DMS79 treated with DMSO at 0.1 percent for 48 hours (cell line): ENCODE measurements around the gene CACNA1C.

ENCODE experiments used
- DNase-seq: peaks from one replicate; lab custom pipeline; 2025; lab: John Stamatoyannopoulos, UW

CACNA1C gene

DNA sequence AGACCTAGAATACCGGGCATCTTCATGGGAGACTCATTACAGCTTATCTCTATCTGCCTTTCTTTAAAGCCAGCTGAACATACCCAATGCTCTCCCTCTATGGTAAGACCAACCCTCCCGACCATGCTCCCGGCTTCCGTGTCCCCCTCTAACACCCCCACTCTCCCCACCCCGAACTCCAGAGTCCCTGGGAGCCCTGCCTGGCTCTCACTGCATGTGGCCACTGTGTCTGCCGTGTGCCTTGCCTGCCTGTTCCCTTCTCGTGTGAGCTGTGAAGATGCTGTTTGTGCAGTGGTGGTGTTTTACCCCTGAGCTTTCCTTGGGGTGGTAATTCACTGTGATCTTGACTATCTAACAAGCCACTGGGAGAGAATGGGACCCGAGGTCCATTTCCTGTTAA is 595.6 kb downstream of the CACNA1C start:
- DNase-seq = no peak

- DNase-seq = no peak
Observed at GRCh38 chr12:2649201-2650030, 596.6 kb downstream of the CACNA1C start.

DNA sequence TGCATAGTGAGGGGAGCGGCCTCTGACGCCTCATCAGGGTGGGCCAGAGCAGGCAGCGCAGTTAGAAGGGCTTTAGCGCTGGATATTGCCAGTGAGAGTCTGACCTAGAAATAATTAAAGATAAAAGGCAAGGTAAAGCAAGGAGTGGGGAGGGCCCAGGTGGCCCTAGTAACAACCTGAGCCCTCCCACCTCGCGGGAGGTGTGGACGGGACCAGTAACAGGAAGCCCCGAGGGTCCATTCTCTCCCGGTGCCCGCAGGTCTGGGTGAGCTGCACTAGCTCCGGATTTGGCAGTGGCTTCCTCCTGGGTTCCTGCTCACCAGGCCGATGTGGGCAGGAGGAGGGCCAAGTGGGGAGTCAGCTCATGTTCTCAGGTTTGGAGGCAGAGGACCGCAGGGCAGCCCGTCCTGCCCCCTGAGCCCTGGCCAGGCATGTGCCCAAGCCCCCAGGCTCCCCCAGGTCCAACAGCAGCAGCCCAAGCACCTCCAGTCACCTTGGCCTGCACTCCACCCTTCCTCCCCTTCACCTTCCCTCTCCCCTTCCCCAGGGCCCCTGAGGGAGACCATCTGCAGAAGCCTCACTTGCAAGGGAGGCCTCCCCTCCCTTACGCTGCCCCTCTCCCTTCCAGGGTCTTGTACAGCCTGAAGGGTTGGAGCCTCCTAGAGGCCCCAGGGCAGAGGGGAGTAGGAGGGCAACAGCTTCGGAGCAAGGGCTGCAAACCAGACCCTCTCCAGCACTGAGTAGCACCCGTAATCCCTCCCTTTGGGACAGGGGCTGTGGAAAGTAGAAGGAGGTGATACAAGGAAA is 597.7 kb downstream of the CACNA1C start:
- DNase-seq = no peak

DNA sequence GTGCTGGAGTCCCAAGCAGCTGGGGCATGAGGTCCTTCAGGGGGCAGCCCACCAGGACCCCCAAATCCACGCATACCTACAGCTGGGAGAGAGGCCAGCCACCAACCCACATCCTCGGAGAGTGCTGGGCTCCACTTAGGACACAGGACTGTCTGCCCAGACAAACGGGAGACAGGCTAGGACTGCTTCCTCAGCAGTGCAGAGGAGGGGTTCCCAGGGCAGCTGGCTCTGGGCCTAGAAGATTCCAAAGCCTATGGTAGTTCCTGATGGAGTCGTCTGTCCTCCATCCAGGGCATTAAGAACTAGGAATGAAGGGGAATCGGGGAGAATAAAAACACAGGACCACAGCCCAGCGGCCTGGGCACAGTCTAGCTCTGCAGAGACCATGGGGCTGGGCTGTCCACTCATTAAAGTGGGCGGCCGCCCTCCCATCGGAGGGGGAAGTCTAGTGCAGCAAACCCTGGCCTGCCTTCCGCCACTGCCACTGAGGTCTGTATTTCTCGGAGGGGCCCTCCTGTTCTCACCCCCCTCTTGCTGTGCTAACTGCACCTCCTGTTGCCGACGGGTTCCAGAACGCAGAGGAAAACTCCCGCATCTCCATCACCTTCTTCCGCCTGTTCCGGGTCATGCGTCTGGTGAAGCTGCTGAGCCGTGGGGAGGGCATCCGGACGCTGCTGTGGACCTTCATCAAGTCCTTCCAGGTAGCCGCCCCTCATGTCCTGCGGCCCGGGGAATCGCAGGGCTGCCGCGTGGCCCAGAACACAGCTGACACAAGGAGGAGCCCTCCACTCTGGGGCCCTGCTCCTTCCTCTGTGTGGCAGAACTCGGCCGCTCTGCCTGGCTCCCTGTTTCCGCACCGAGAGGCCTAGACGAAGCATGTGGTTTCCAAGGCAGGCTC is 598.5 kb downstream of the CACNA1C start:
- DNase-seq = no peak

- no peak for DNase-seq
Observed at GRCh38 chr12:2652011-2652400, 599.2 kb downstream of the CACNA1C start.

- DNase-seq = no peak
Observed at GRCh38 chr12:2652401-2653081, 599.8 kb downstream of the CACNA1C start.

- DNase-seq = no peak
Observed at GRCh38 chr12:2653461-2653965, 600.7 kb downstream of the CACNA1C start.

GRCh38 chr12:2654311-2654710 is 601.5 kb downstream of the CACNA1C start:
- DNase-seq = no peak

DNA sequence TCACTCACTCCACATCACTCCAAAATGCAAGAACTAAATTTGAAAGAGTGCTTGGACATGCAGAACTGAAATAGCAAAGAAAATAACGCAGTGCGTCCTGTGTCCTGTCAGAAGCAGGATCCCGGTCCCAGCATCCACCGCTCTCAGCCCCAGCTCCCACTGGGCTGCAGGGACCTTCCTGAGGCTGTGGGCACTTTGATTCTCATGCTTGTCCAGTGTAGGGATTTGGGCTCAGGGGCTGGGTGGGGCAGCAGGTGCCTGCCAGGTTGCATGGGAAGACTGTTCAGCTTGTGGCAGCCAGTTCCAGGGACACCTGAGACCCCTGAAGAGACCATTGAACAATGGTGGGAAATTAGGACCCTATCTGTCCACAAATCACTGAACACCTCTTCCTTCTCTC is 602.0 kb downstream of the CACNA1C start:
- DNase-seq = no peak

GRCh38 chr12:2662524-2662923 is 609.7 kb downstream of the CACNA1C start:
- no peak for DNase-seq

GRCh38 chr12:2664721-2665577 is 612.2 kb downstream of the CACNA1C start:
- no peak for DNase-seq

DNA sequence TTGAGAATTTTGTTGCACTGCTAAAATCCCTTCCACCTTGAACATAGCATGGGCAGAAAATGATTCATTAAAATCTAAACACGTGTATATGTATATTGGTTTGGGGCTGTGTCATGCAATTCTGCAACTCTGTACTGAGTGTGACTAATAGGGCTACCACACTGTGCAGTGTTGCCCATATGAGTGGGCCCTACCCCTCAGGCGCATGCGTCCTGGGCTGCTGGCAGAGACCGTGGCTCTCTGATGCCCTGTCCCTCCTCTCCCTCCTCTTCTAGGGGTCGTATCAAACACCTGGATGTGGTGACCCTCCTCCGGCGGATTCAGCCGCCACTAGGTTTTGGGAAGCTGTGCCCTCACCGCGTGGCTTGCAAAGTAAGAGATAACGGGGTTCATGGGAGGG is 613.6 kb downstream of the CACNA1C start:
- no peak for DNase-seq

- DNase-seq = no peak
Observed at GRCh38 chr12:2666846-2667245, 614.1 kb downstream of the CACNA1C start.

DNA sequence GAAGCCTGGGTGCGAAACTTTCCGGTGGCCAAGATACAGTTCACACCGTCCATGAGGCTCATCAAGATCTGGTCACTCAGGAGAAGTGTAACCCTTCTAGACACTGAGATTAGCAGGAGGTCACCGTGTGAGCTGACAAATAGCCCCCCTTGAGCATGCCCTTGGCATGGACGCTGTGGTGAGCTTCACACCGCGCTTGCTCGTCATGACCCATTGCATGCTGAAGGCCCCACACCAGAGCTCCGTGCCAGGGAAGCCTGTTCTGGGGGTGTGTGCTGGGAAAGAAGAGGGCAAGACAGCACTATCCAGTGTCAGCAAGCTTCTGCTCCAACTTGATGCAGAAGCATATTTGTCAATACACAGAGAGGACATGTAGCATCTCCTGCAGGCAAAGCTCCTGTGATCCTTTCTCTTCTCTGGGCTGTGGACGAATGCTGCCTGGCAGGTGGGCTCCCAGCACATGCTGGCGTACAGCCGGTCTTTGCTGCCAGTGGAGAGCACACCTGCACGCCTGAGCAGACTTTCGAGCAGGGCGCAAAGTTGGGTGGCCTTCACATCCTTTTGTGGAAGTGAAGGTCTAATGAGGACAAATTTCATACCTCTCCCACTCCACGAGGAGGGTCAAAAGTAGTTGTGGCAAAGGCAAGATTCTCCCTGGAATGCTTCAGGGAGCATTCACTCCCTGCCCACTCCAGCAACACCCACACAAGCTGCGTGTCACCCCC is 615.1 kb downstream of the CACNA1C start:
- no peak for DNase-seq

GRCh38 chr12:2668816-2669215 is 616.0 kb downstream of the CACNA1C start:
- DNase-seq = no peak

- no peak for DNase-seq
Observed at GRCh38 chr12:2669560-2669959, 616.8 kb downstream of the CACNA1C start.

DNA sequence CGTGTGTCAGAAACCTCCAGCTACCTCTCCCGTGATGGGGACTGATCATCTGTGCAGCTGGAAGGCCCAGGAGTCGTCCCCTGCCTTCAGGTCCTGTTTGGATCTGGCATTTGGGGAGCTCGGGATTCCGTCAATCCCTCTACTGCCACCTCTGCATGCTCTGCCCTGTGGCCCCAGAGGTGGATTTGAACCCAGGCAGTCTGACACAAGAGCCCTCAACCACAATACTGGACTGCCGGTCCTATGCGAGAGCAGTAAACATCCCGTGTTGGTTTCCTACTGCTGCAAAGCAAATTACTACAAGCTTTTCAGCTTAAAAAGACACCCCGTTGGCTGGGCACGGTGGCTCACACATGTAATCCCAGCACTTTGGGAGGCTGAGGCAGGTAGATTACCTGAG is 620.1 kb downstream of the CACNA1C start:
- no peak for DNase-seq

GRCh38 chr12:2673966-2674810 is 621.4 kb downstream of the CACNA1C start:
- no peak for DNase-seq

GRCh38 chr12:2675776-2676175 is 623.0 kb downstream of the CACNA1C start:
- DNase-seq = no peak
